Kidney (tissue), 14 donors: Measurements from ENCODE around the gene SNAPC4. TPM values are rescaled to one million over a fixed set of nuclear protein-coding genes. Genes with fewer than 3 reads are reported as not detected.
A peak's percentile ranks its signal among the peaks of the same experiment; 100 is the strongest.

Experiments used
- DNase-seq, 5 donors: peaks; one replicate each; pipeline ENCODE4 v3.0.0-alpha.2; 2013 to 2020
- FAIRE-seq: peaks from 2 replicates; lab custom pipeline; 2012; peaks lifted over from hg19 to GRCh38; lab: Jason Lieb, UNC
- H3K27ac ChIP-seq, 2 donors: one replicate each; pipeline ENCODE4 v1.7.0; 2013; ENCODE audit warnings: low read depth in 2 of 2, low read length in 2 of 2, inconsistent platforms in 1 of 2
- H3K27me3 ChIP-seq: one replicate; pipeline ENCODE4 v1.7.1; 2013; ENCODE audit warnings: low read length, inconsistent platforms; ENCODE audit not compliant: control insufficient read depth, insufficient read depth
- H3K36me3 ChIP-seq, 3 donors: one replicate each; pipeline versions ENCODE4 v1.7.0 to v1.7.1; 2013; ENCODE audit warnings: low read length in 3 of 3, control low read depth in 1 of 3, inconsistent platforms in 1 of 3; ENCODE audit not compliant: insufficient read depth in 3 of 3, control insufficient read depth in 2 of 3
- H3K4me1 ChIP-seq, 3 donors: one replicate each; pipeline versions ENCODE4 v1.7.0 to v1.7.1; 2013; ENCODE audit warnings: low read length in 3 of 3, inconsistent platforms in 1 of 3, low read depth in 1 of 3; ENCODE audit not compliant: control insufficient read depth in 2 of 3, insufficient read depth in 2 of 3
- H3K4me3 ChIP-seq, 3 donors: one replicate each; pipeline versions ENCODE4 v1.7.0 to v1.8.1; 2013; ENCODE audit warnings: low read length in 3 of 3, control low read depth in 1 of 3, inconsistent platforms in 1 of 3
- H3K9ac ChIP-seq, 3 donors: one replicate each; pipeline versions ENCODE4 v1.7.0 to v1.7.1; 2013; ENCODE audit warnings: low read length in 3 of 3, control low read depth in 1 of 3, inconsistent platforms in 1 of 3
- H3K9me3 ChIP-seq, 3 donors: one replicate each; pipeline versions ENCODE4 v1.7.0 to v1.7.1; 2013; ENCODE audit warnings: low read length in 3 of 3, control low read depth in 1 of 3, inconsistent platforms in 1 of 3; ENCODE audit not compliant: control insufficient read depth in 2 of 3, insufficient read depth in 1 of 3
- CTCF ChIP-seq: IDR thresholded peaks from 3 replicates; pipeline ENCODE4 v1.5.1; 2012; ENCODE audit warnings: mild to moderate bottlenecking, moderate library complexity, borderline replicate concordance; ENCODE audit not compliant: insufficient read depth; ENCODE audit errors: extremely low read depth
- intact Hi-C: fragments of 100-400 bp; cut with DNase I; formaldehyde crosslinking; loops from one replicate; pipeline ENCODE4 v1.11.1; 2022
- polyA plus RNA-seq: library from polyadenylated mRNA; stranded (reverse); fragments of 350-450 nt; fragmentation: Illumina TruSeq; extraction: RNeasy Lipid Tissue Mini Kit (QIAGEN cat#74804); gene quantifications from one replicate; pipeline ENCODE4 v1.2.3, GENCODE V29; 2014; ENCODE audit warnings: low read depth, low replicate concordance; ENCODE audit not compliant: insufficient read depth
- total RNA-seq: library from RNA; stranded (reverse); fragmentation: NEBNext Ultra II Directional; extraction: Animal tissue kit (Norgen Biotek cat#: 25700); gene quantifications from one replicate; pipeline ENCODE4 v1.2.1, GENCODE V29; 2021
- donor health status: control.
- donor health status: control.
- donor health status: control.
- donor health status: control.
- donor health status: control.
- donor health status: DM: yes; HTN: yes; CAD: no.
- donor health status: Normal renal cell carcinoma (clear cell type).

Gene SNAPC4
- total and polyA plus RNA-seq, 2 donors from 2014 or later: 3.2 to 11.0 TPM

GRCh38 chr9:136430588-136431234 lies 30.7 kb upstream of the SNAPC4 start:
- intact Hi-C loops: no loop called here
- peaks cover 0 to 7% (median 0%) of the 10 kb centered on the region in 3 donors for H3K36me3 ChIP-seq

GRCh38 chr9:136429683-136430491 lies 29.9 kb upstream of the SNAPC4 start:
- TF ChIP-seq CTCF: no peak
- DNase-seq (no peak), FAIRE-seq (no peak)
- H3K27ac ChIP-seq: no peak overlapping the region
- intact Hi-C loops: no loop called here
- no peaks in the 10 kb centered on the region for H3K27me3 ChIP-seq
- peaks cover 0 to 7% (median under 1%) of the 10 kb centered on the region in 3 donors for H3K36me3 ChIP-seq
- H3K9me3 ChIP-seq: no peaks in the 10 kb centered on the region
- H3K9ac ChIP-seq: no peak overlapping the region
- H3K4me1 ChIP-seq: no peaks in the 10 kb centered on the region
- no peak overlapping the region for H3K4me3 ChIP-seq

More at GRCh38 chr9:136430588-136431234, 30.7 kb upstream of the SNAPC4 start:
- no peaks in the 10 kb centered on the region for H3K9me3 ChIP-seq
- no peak overlapping the region for H3K4me3 ChIP-seq
- DNase-seq: peak in 1 of 5 donors; percentile 53
- no peaks in the 10 kb centered on the region for H3K27me3 ChIP-seq
- no peak for TF ChIP-seq CTCF
- no peaks in the 10 kb centered on the region for H3K4me1 ChIP-seq
- no peak overlapping the region for H3K27ac ChIP-seq
- H3K9ac ChIP-seq: no peak overlapping the region
- FAIRE-seq: no peak

- intact Hi-C loops: no loop called here
- Histone ChIP-seq H3K27ac (no peak overlapping the region), H3K27me3 (no peaks in the 10 kb centered on the region), H3K9ac (no peak overlapping the region), H3K36me3 (peaks cover 0 to 8% (median 7%) of the 10 kb centered on the region in 3 donors), H3K9me3 (no peaks in the 10 kb centered on the region), H3K4me3 (no peak overlapping the region), H3K4me1 (no peaks in the 10 kb centered on the region)
- TF ChIP-seq CTCF: no peak
- FAIRE-seq (no peak), DNase-seq (no peak)
Observed at GRCh38 chr9:136429075-136429628, 29.2 kb upstream of the SNAPC4 start.
